HEK293T (cell line): ENCODE data around the gene GRIA4.
"Not testable (repeated sequence)": the region's sequence is repeated elsewhere in the genome, so short reads cannot be mapped to it uniquely, and the experiment has no call there.

Source experiments
- CTCF ChIA-PET: fragments of 350-600 bp; formaldehyde crosslinking; extraction: SDS; loops from one replicate; lab custom pipeline; 2021; ENCODE audit warnings: antibody characterized with exemption, inconsistent platforms; lab: Yijun Ruan, JAX
- POLR2A ChIA-PET: fragments of 350-600 bp; formaldehyde crosslinking; extraction: SDS; loops from one replicate; lab custom pipeline; 2020; ENCODE audit warnings: antibody characterized with exemption, inconsistent platforms; lab: Yijun Ruan, JAX
- DNase-seq: peaks from one replicate; pipeline ENCODE4 v3.0.0; 2012; ENCODE audit warnings: mixed read lengths; ENCODE audit errors: extremely low spot score
- ARNT ChIP-seq: fragments of 450-650 bp; IDR thresholded peaks from 2 replicates; pipeline ENCODE4 v1.6.1; 2017; ENCODE audit warnings: mild to moderate bottlenecking
- BHLHE40 ChIP-seq: fragments of 450-650 bp; IDR thresholded peaks from 2 replicates; pipeline ENCODE4 v1.6.1; 2016; ENCODE audit warnings: mild to moderate bottlenecking, moderate library complexity, borderline replicate concordance
- CTBP1 ChIP-seq: fragments of 450-650 bp; IDR thresholded peaks from 2 replicates; pipeline ENCODE4 v1.6.1; 2016; ENCODE audit warnings: borderline replicate concordance
- ELF4 ChIP-seq: fragments of 450-650 bp; IDR thresholded peaks from 2 replicates; pipeline ENCODE4 v1.6.1; 2017; ENCODE audit warnings: antibody characterized with exemption
- FOXA1 ChIP-seq: fragments of 450-650 bp; IDR thresholded peaks from 2 replicates; pipeline ENCODE4 v1.6.1; 2016; ENCODE audit warnings: mild to moderate bottlenecking
- FOXK2 ChIP-seq: fragments of 450-650 bp; IDR thresholded peaks from 2 replicates; pipeline ENCODE4 v1.6.1; 2016; ENCODE audit warnings: mild to moderate bottlenecking
- FOXM1 ChIP-seq: fragments of 450-650 bp; IDR thresholded peaks from 2 replicates; pipeline ENCODE4 v1.6.1; 2017; ENCODE audit warnings: mild to moderate bottlenecking, borderline replicate concordance
- HDGF ChIP-seq: fragments of 450-650 bp; IDR thresholded peaks from 2 replicates; pipeline ENCODE4 v1.6.1; 2017; ENCODE audit warnings: antibody characterized with exemption, borderline replicate concordance
- L3MBTL2 ChIP-seq: fragments of 450-650 bp; conservative IDR thresholded peaks from 2 replicates; pipeline ENCODE4 v1.6.1; 2016; ENCODE audit warnings: mild to moderate bottlenecking
- LEF1 ChIP-seq: fragments of 450-650 bp; IDR thresholded peaks from 2 replicates; pipeline ENCODE4 v1.6.1; 2017; ENCODE audit warnings: mild to moderate bottlenecking, borderline replicate concordance
- NFRKB ChIP-seq: fragments of 450-650 bp; IDR thresholded peaks from 2 replicates; pipeline ENCODE4 v1.6.1; 2016; ENCODE audit warnings: mild to moderate bottlenecking, moderate library complexity
- SP1 ChIP-seq: fragments of 450-650 bp; IDR thresholded peaks from 2 replicates; pipeline ENCODE4 v1.6.1; 2017
- SUZ12 ChIP-seq: fragments of 450-650 bp; IDR thresholded peaks from 2 replicates; pipeline ENCODE4 v1.6.1; 2016; ENCODE audit warnings: mild to moderate bottlenecking
- TARDBP ChIP-seq: fragments of 450-650 bp; IDR thresholded peaks from 2 replicates; pipeline ENCODE4 v1.6.1; 2016
- ZNF384 ChIP-seq: fragments of 450-650 bp; IDR thresholded peaks from 2 replicates; pipeline ENCODE4 v1.6.1; 2016
- TF ChIP-seq, protein P1 (sequence below): fragments of 450-650 bp; IDR thresholded peaks from 2 replicates; pipeline ENCODE4 v1.6.1; 2016

The GRIA4 gene

DNA sequence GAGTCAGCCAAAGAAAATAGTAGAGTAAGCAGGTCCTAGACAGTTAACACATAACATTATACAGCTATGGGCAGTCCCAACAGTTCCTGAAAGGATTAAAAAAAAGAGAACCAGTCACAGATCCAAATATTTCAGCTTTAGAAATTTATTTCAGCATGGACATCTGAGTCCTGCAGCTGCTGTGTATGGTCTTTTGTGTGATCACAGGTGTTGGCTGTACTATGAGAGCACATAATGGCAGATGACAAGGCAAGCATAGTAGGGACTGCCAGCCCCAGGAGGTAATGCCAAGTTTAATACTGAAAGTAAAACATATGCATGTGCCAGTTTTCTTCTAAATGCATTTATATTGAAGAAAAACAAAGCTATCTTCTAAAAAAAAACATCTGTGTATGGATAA is 158.1 kb downstream of the GRIA4 start:
- POLR2A ChIA-PET = no interaction called here
- CTCF ChIA-PET = no interaction called here
- no peak for DNase-seq
- no peak for TF ChIP-seq FOXK2
- no peak for TF ChIP-seq SUZ12

DNA sequence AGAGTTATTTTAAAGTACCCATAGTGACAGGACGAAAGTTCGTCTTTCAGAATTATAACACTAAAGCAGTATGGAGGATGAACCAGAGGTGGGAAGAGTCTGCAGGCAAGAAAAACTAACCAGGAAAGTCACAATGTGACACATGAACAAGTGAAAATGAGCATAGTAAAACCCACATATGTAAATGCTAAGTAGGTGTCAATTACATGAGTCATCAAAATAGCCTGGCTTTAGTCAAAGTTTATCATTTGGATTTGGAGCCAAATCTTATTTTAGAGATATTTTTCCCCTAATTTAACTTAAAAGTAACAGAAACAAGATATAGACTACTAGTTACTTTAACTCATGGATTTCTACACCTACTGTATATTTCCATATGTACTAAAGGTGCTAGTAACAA is 159.8 kb downstream of the GRIA4 start:
- DNase-seq = no peak
- ChIA-PET CTCF (no interaction called here), POLR2A (no interaction called here)
- TF ChIP-seq LEF1 (no peak), HDGF (no peak), ARNT (no peak), FOXM1 (no peak), SUZ12 (no peak), ZNF384 (no peak), TARDBP (no peak), SP1 (no peak), FOXA1 (no peak), L3MBTL2 (no peak), FOXK2 (no peak), BHLHE40 (no peak), CTBP1 (no peak), ELF4 (no peak), NFRKB (no peak)
- TF ChIP-seq, protein P1, sequence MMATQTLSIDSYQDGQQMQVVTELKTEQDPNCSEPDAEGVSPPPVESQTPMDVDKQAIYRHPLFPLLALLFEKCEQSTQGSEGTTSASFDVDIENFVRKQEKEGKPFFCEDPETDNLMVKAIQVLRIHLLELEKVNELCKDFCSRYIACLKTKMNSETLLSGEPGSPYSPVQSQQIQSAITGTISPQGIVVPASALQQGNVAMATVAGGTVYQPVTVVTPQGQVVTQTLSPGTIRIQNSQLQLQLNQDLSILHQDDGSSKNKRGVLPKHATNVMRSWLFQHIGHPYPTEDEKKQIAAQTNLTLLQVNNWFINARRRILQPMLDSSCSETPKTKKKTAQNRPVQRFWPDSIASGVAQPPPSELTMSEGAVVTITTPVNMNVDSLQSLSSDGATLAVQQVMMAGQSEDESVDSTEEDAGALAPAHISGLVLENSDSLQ = no peak

DNA sequence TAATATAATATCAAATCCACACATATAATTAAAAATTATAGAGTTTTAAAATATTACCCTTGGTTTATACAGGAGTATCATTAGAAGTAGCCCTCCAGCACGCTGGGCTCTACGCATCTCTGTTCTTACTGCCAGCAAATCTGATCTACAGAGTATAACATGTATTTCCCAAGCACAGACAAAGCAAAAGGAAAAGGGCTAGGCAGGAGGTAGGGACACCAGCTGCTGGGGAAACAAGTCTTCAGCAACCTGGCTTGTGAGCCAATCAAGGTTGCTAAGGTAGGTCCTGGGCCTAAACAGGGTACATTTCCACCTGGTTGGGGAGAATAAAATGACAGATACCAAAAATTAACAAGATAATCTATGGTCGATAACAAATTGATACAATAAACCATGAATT is 163.6 kb downstream of the GRIA4 start:
- CTCF ChIA-PET, DNase-seq, POLR2A ChIA-PET: not testable (repeated sequence)

DNA sequence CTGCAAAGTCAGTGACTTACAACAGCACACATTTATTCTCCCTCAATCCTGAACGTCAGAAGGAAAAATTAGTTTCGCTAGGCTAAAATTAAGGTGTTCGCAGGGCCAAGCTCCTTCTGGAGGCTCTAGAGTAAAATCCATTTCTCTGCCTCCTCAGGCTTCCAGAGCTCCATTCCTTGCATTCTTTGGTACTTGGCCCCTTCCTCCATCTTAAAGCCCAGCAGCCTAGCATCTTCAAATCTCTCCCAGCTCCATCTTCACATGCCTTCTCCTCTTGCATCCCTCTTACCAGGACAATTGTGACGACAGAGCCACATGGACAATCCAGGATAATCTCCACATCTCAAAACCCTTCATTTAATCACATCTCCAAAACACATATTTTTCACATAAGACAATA is 165.0 kb downstream of the GRIA4 start:
- ChIA-PET CTCF (no interaction called here), POLR2A (no interaction called here)
- no peak for DNase-seq
- TF ChIP-seq ZNF384 (no peak), BHLHE40 (no peak), LEF1 (no peak), FOXM1 (no peak), FOXA1 (no peak)

DNA sequence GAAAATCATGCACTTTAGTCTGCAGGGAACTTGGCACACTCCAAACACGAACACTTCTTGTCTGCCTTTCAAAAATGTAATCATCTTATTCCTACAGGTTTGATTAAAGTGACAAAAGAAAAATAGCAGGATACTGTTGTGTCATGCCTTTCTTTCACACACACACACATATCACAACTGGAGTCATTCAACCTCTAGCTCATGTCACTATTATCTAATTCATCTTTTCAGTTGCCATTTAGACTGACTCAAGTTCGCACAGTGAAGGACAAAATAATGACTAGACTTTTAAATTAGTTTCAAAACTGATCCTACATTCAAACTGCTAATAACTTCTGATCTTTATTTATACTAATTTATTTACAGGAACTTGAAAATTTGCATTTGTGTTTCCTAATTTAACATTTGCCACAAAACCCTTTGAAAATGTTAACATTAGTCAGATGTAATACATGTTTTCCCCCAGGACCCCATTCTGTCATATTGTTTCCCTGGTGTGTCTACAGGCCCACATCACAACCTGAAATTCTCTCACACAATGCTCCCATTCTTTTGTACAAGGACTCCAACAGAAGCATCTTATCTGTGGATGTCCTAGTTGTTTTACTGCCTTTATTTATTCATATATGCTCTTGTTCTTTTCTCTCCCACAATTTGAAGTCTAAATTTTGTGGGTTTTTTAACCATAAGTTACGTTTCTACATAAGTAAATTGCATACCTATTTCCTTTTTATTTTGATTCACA is 171.1 kb downstream of the GRIA4 start:
- TF ChIP-seq TARDBP (no peak), FOXK2 (no peak), CTBP1 (no peak), FOXM1 (no peak), L3MBTL2 (no peak)
- ChIA-PET POLR2A (no interaction called here), CTCF (no interaction called here)
- DNase-seq = no peak

DNA sequence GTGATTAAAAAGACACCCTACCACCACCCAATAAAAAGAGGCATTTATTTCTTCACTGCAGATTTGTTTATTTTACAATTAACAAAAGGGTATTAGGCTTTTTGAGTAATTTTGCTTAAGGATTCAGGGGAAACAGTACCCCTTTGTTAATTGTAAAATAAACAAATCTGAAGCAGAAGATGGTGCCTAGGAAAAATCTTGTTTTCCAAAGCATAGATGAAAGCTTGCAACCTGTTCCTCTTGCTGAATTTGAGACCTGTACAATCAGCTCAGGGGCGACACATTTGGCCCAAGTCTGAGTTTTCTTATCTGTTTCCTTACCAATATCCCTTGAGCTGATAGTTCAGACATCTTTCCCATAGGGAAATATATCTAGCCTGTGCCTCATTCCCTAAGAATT is 171.9 kb downstream of the GRIA4 start:
- POLR2A ChIA-PET = no interaction called here
- CTCF ChIA-PET = no interaction called here
- DNase-seq = no peak
- TF ChIP-seq L3MBTL2 (no peak), ARNT (no peak), FOXK2 (no peak), NFRKB (no peak), LEF1 (no peak), FOXA1 (no peak), TARDBP (no peak), CTBP1 (no peak), HDGF (no peak), SP1 (no peak), FOXM1 (no peak), BHLHE40 (no peak), ZNF384 (no peak), ELF4 (no peak)
- TF ChIP-seq, protein P1 = no peak

DNA sequence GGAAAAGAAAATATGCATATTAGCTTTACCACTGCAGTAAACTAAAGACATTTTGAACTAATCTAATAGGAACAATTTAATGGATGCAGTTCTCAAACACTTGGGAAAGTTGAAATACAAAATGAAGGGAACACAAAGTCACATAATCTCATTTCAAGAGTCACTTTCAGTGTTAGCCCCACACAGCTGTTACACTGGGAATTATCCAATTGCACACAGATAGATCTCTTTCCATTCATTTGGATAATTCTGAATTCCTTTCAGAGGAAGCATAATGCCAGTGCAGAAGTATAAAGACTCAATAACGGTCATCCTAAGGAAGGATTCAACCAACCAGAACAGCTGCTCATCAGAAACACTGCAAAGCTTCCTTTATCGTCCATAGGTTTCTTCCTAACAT is 173.3 kb downstream of the GRIA4 start:
- CTCF ChIA-PET = interaction anchor here (0.7 kb wide), 1 partner anchor 102 kb away, joined by 3 read pairs; no protein-coding TSS in a partner anchor
- POLR2A ChIA-PET = no interaction called here
- DNase-seq = no peak
- TF ChIP-seq L3MBTL2 (no peak), LEF1 (no peak), ELF4 (no peak), ZNF384 (no peak), CTBP1 (no peak), SUZ12 (no peak), ARNT (no peak), NFRKB (no peak), FOXM1 (no peak)

DNA sequence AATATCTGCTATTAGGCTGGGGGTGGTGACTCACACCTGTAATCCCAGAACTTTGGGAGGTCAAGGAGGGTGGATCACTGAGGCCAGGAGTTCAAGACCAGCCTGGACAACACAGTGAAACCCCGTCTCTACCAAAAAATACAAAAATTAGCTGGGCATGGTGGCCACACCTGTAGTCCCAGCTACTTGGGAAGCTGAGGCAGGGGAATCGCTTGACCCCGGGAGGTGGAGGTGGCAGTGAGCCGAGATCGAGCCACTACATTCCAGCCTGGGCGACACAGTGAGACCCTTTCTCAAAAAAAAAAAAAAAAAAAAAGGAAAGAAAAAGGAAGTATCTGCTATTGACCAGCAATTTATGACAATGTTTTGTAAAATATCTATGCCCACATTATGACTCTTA is 176.0 kb downstream of the GRIA4 start:
- POLR2A ChIA-PET, DNase-seq, CTCF ChIA-PET: not testable (repeated sequence)
